Stimulated activated CD8-positive, alpha-beta memory T cell treated with anti-CD3 and anti-CD28 coated beads, Interleukin-4, amount 100 ng/mL, for 24 hours (primary cell): Measurements from ENCODE around the gene LITAFD.
"Not testable (repeated sequence)": the region's sequence is repeated elsewhere in the genome, so short reads cannot be mapped to it uniquely, and the experiment has no call there.

Experiments used
- DNase-seq: peaks from one replicate; pipeline ENCODE4 v3.0.0-alpha.2; 2020; ENCODE audit warnings: low read depth

Gene LITAFD

GRCh38 chr16:8882041-8882617, at the start of gene LITAFD:
Gene LITAFD (plus strand): TSS chr16:8882351. CDS start chr16:8884356, 2,005 bp downstream.
- DNase-seq: no peak

- DNase-seq: no peak
These were observed 49.4 kb upstream of the LITAFD start for GRCh38 chr16:8832717-8833105.

- not testable (repeated sequence) for DNase-seq
These were observed 45.4 kb upstream of the LITAFD start for GRCh38 chr16:8836797-8837196.

GRCh38 chr16:8837594-8837993, 44.6 kb upstream of the LITAFD start:
- not testable (repeated sequence) for DNase-seq

- not testable (repeated sequence) for DNase-seq
These were observed 40.1 kb upstream of the LITAFD start for GRCh38 chr16:8842016-8842415.

GRCh38 chr16:8843296-8843695, 38.9 kb upstream of the LITAFD start:
- DNase-seq: not testable (repeated sequence)

GRCh38 chr16:8845699-8846298, 36.4 kb upstream of the LITAFD start:
- no peak for DNase-seq

- DNase-seq: no peak
These were observed 35.7 kb upstream of the LITAFD start for GRCh38 chr16:8846401-8846932.

GRCh38 chr16:8847145-8847544, 35.0 kb upstream of the LITAFD start:
- DNase-seq: no peak

- no peak for DNase-seq
These were observed 34.5 kb upstream of the LITAFD start for GRCh38 chr16:8847623-8848022.

- no peak for DNase-seq
These were observed 33.8 kb upstream of the LITAFD start for GRCh38 chr16:8848231-8848938.

- no peak for DNase-seq
These were observed 33.2 kb upstream of the LITAFD start for GRCh38 chr16:8848939-8849391.

GRCh38 chr16:8849411-8850011, 32.6 kb upstream of the LITAFD start:
- DNase-seq: no peak

- no peak for DNase-seq
These were observed 31.8 kb upstream of the LITAFD start for GRCh38 chr16:8850279-8850885.

- no peak for DNase-seq
These were observed 30.3 kb upstream of the LITAFD start for GRCh38 chr16:8851761-8852403.

GRCh38 chr16:8852534-8852933, 29.6 kb upstream of the LITAFD start:
- no peak for DNase-seq

- DNase-seq: no peak
These were observed 29.0 kb upstream of the LITAFD start for GRCh38 chr16:8853150-8853549.

- no peak for DNase-seq
These were observed 28.5 kb upstream of the LITAFD start for GRCh38 chr16:8853611-8854010.

GRCh38 chr16:8854298-8854948, 27.7 kb upstream of the LITAFD start:
- DNase-seq: no peak

- DNase-seq: no peak
These were observed 26.9 kb upstream of the LITAFD start for GRCh38 chr16:8855051-8855786.
